DND-41 (cell line): Measurements from ENCODE around the gene MUC2.

ENCODE experiments used
- CTCF ChIP-seq: IDR thresholded peaks from 2 replicates; pipeline ENCODE4 v1.5.1; 2012; ENCODE audit warnings: borderline replicate concordance, low read length, moderate library complexity, mild to moderate bottlenecking; ENCODE audit not compliant: poor library complexity, severe bottlenecking; ENCODE audit errors: extremely low read depth
- EZH2 ChIP-seq: IDR thresholded peaks from 3 replicates; pipeline ENCODE4 v1.6.1; 2012; ENCODE audit warnings: borderline replicate concordance, low read depth, mild to moderate bottlenecking, moderate library complexity, low read length, inconsistent platforms; ENCODE audit not compliant: severe bottlenecking

- TF ChIP-seq CTCF (no peak), EZH2 (no peak)
Observed at GRCh38 chr11:1077417-1078119, 2.9 kb downstream of the MUC2 start.
